Peyer's patch (tissue), 4 donors: ENCODE results near the gene ZXDA.
A peak's percentile ranks its signal among the peaks of the same experiment; 100 is the strongest.

ENCODE experiments used
- POLR2A ChIP-seq, 2 donors: fragments of 450-650 bp; IDR thresholded peaks; one replicate each; pipeline ENCODE4 v1.5.1; 2017; ENCODE audit warnings: antibody characterized with exemption in 2 of 2, mild to moderate bottlenecking in 2 of 2, moderate library complexity in 2 of 2
- TF ChIP-seq, protein P1 (sequence below), 6 experiments: fragments of 450-650 bp in 4 of 6; fragments of 200-600 bp in 2 of 6; sonication (generic) in 1 of 6; IDR thresholded peaks; one replicate each; pipeline ENCODE4 v1.5.1; 2017 to 2019; ENCODE audit warnings: antibody characterized with exemption in 6 of 6, mild to moderate bottlenecking in 3 of 6, moderate library complexity in 1 of 6

DNA sequence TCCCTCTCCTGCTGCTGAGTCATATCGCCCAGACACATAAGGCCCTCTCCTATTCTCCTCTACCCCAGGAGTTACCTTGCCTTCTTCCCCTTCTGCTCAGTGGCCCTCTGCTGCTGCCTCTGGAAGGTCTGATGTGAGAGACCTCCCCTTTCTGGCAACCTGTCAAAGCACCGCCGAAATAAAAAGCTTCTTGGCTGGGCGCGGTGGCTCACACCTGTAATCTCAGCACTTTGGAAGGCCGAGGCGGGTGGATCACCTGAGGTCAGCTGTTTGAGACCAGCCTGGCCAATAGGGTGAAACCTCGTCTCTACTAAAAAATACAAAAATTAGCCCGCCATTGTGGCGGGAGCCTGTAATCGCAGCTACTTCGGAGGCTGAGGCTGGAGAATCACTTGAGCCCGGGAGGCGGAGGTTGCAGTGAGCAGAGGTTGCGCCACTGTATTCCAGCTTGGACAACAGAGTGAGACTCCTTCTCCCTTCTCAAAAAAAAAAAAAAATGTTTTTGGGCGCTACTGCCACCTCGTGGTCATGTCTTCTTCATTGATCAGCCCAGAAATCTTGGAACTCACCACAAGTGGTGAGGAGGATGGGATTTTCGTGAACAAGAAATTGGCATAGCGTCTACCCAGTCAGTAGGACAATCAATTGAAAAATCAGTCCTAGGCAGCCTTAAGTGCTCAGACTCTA is 8.6 kb upstream of the ZXDA start:
- no peak for TF ChIP-seq POLR2A (IDR thresholded peaks at IDR 0.05)
- TF ChIP-seq, protein P1, sequence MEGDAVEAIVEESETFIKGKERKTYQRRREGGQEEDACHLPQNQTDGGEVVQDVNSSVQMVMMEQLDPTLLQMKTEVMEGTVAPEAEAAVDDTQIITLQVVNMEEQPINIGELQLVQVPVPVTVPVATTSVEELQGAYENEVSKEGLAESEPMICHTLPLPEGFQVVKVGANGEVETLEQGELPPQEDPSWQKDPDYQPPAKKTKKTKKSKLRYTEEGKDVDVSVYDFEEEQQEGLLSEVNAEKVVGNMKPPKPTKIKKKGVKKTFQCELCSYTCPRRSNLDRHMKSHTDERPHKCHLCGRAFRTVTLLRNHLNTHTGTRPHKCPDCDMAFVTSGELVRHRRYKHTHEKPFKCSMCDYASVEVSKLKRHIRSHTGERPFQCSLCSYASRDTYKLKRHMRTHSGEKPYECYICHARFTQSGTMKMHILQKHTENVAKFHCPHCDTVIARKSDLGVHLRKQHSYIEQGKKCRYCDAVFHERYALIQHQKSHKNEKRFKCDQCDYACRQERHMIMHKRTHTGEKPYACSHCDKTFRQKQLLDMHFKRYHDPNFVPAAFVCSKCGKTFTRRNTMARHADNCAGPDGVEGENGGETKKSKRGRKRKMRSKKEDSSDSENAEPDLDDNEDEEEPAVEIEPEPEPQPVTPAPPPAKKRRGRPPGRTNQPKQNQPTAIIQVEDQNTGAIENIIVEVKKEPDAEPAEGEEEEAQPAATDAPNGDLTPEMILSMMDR (IDR thresholded peaks at IDR 0.05), result peak in 5 of 6 experiments; percentile 17 to 48 (median 43)
